ENCODE data around the gene FOXA2. TPM values are rescaled to one million over a fixed set of nuclear protein-coding genes. Genes with fewer than 3 reads are reported as not detected.
A peak's percentile ranks its signal among the peaks of the same experiment; 100 is the strongest.

The FOXA2 gene
- total and polyA plus RNA-seq, 2 of the 13 experiments (the other 11 are each of a cell fraction or from before 2014, with no cell fraction given): 8.8 to 12.2 TPM

DNA sequence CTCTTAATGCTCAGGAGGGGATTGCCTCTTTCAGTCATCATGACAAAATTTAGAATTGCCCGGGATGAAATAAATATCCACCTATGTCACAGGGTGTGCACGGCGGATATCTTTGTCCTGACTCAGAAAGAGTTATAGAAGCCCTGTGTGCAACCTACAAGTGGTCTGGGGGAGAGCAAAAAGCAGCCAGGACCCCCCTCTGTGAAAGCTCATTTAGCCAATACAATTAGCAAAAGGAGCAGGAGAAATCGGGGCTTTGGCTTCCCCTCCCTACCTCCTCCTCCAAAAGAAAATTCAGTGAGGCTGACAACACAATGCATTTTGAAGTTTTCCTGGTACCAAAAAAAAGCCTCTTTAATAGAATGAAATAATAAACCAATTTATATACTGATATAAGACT, 21.8 kb downstream of the FOXA2 start:
- peak overlapping the region; percentile 9 for H3K27ac ChIP-seq (ENCODE audit: extremely low read length, insufficient read depth, low read length)
- in situ Hi-C loops (cut with HindIII; ENCODE audit: extremely low pct_ligation_motif_present, low pct_unique_long_range_greater_than_20kb): no loop called here
- no peak overlapping the region for H3K4me3 ChIP-seq (replicated peaks in 1 of 3; ENCODE audit: insufficient read depth in 1 of 3, low read depth in 2 of 3, low read length in 3 of 3)
- H2AFZ ChIP-seq (ENCODE audit: low read length): no peak overlapping the region
- CTCF ChIA-PET (ENCODE audit: low intra/inter-chr PET ratio, low total read pairs): no interaction called here
- 0 out of 2 replicates have a peak, but pooled peaks have one; percentile 5 for TF ChIP-seq TOPORS (CRISPR knock-in tag; IDR thresholded peaks at IDR 0.05)
- TF ChIP-seq, protein P1, sequence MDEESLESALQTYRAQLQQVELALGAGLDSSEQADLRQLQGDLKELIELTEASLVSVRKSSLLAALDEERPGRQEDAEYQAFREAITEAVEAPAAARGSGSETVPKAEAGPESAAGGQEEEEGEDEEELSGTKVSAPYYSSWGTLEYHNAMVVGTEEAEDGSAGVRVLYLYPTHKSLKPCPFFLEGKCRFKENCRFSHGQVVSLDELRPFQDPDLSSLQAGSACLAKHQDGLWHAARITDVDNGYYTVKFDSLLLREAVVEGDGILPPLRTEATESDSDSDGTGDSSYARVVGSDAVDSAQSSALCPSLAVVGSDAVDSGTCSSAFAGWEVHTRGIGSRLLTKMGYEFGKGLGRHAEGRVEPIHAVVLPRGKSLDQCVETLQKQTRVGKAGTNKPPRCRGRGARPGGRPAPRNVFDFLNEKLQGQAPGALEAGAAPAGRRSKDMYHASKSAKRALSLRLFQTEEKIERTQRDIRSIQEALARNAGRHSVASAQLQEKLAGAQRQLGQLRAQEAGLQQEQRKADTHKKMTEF (CRISPR knock-in tag; IDR thresholded peaks at IDR 0.05): 0 out of 2 replicates have a peak, but pooled peaks have one; percentile 5
- no peak for TF ChIP-seq ZNF674 (CRISPR knock-in tag; IDR thresholded peaks at IDR 0.05; ENCODE audit: low read depth)
- TF ChIP-seq POGZ (CRISPR knock-in tag; IDR thresholded peaks at IDR 0.05): 0 out of 2 replicates have a peak, but pooled peaks have one; percentile 13
- H4K20me1 ChIP-seq (ENCODE audit: insufficient read depth, low read length): no peaks in the 10 kb centered on the region
- H3K9ac ChIP-seq (ENCODE audit: insufficient read depth, low read depth, low read length): no peak overlapping the region
- no peaks in the 10 kb centered on the region for H3K9me3 ChIP-seq (ENCODE audit: low read length)
- H3K36me3 ChIP-seq (replicated peaks in 1 of 2; ENCODE audit: control insufficient read depth in 1 of 2, insufficient read depth in 2 of 2, low read length in 2 of 2): peaks cover 17 to 40% of the 10 kb centered on the region in 2 experiments
- ATAC-seq: no peak
- no peaks in the 10 kb centered on the region for H3K79me2 ChIP-seq (ENCODE audit: insufficient read depth, low read length)
- no TSS peak for BruUV-seq (replicated peaks)
- H3K4me2 ChIP-seq (ENCODE audit: low read depth, low read length): no peak overlapping the region
- peaks cover 42% of the 10 kb centered on the region for H3K4me1 ChIP-seq (ENCODE audit: insufficient read depth, low read length)
- no peaks in the 10 kb centered on the region for H3K27me3 ChIP-seq (ENCODE audit: control insufficient read depth in 1 of 2, insufficient read depth in 2 of 2, low read length in 2 of 2)
- intact Hi-C loops (cut with micrococcal nuclease; ENCODE audit: unreplicated experiment): no loop called here
- POLR2A ChIA-PET: interaction anchor here (0.9 to 4.1 kb wide), 9 partner anchors 12 to 151 kb away, joined by 3 to 30 read pairs (median 18); partner anchors contain the start of gene FOXA2
- 93% methylated on average over 4 of the region's 4 CpGs for WGBS (ENCODE audit: low lambda C conversion rate)
- no peak for FAIRE-seq
- no peak for DNase-seq (ENCODE audit: low spot score)

DNA sequence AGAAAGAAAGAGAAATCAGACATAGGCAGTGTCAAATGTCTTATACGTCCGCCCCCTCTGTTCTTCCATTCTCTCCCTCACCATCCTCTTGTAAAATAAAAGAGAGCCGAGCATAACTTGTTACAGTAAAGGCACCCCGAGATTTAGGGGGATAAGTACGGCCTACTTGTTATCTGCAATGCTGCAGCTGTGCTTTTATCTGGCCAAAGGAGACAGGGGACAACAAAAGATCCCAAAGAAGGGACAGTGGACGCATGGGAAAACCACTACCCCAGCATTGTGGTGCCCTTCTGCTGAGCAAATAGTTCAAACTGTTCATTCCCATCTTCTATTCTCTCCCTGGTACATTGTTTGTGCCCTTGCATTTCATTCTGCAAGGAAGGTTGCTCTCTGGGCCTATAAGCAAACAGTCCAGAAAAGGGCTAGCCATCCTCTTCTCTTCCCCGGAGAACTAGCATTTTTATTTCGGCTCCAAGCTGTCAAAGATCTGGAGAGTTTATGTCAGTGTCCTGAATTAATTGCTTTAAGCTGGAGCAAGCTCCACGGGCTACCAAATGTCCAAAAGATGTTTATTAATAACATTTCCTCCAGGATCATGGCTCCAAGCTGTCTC, 22.3 kb downstream of the FOXA2 start:
- FAIRE-seq (no peak), DNase-seq (ENCODE audit: low spot score) (no peak), ATAC-seq (no peak)
- BruUV-seq (replicated peaks): no TSS peak
- no peak overlapping the region for H3K9ac ChIP-seq (ENCODE audit: insufficient read depth, low read depth, low read length)
- no peaks in the 10 kb centered on the region for H3K9me3 ChIP-seq (ENCODE audit: low read length)
- H4K20me1 ChIP-seq (ENCODE audit: insufficient read depth, low read length): no peaks in the 10 kb centered on the region
- in situ Hi-C loops (cut with HindIII; ENCODE audit: extremely low pct_ligation_motif_present, low pct_unique_long_range_greater_than_20kb) (no loop called here), intact Hi-C loops (cut with micrococcal nuclease; ENCODE audit: unreplicated experiment) (no loop called here)
- no peaks in the 10 kb centered on the region for H3K27me3 ChIP-seq (ENCODE audit: control insufficient read depth in 1 of 2, insufficient read depth in 2 of 2, low read length in 2 of 2)
- WGBS (ENCODE audit: low lambda C conversion rate): 92% methylated on average over 9 of the region's 9 CpGs
- peaks cover 16 to 35% of the 10 kb centered on the region in 2 experiments for H3K36me3 ChIP-seq (replicated peaks in 1 of 2; ENCODE audit: control insufficient read depth in 1 of 2, insufficient read depth in 2 of 2, low read length in 2 of 2)
- H3K4me1 ChIP-seq (ENCODE audit: insufficient read depth, low read length): peaks cover 42% of the 10 kb centered on the region
- no peak overlapping the region for H3K27ac ChIP-seq (ENCODE audit: extremely low read length, insufficient read depth, low read length)
- ChIA-PET POLR2A (interaction anchor here (1.5 to 4.1 kb wide), 8 partner anchors 13 to 132 kb away, joined by 3 to 30 read pairs (median 20); partner anchors contain the start of gene FOXA2), CTCF (ENCODE audit: low intra/inter-chr PET ratio, low total read pairs) (no interaction called here)
- H3K4me3 ChIP-seq (replicated peaks in 1 of 3; ENCODE audit: insufficient read depth in 1 of 3, low read depth in 2 of 3, low read length in 3 of 3): no peak overlapping the region
- H2AFZ ChIP-seq (ENCODE audit: low read length): no peak overlapping the region
- H3K4me2 ChIP-seq (ENCODE audit: low read depth, low read length): no peak overlapping the region
- no peaks in the 10 kb centered on the region for H3K79me2 ChIP-seq (ENCODE audit: insufficient read depth, low read length)
- TF ChIP-seq, protein P2, sequence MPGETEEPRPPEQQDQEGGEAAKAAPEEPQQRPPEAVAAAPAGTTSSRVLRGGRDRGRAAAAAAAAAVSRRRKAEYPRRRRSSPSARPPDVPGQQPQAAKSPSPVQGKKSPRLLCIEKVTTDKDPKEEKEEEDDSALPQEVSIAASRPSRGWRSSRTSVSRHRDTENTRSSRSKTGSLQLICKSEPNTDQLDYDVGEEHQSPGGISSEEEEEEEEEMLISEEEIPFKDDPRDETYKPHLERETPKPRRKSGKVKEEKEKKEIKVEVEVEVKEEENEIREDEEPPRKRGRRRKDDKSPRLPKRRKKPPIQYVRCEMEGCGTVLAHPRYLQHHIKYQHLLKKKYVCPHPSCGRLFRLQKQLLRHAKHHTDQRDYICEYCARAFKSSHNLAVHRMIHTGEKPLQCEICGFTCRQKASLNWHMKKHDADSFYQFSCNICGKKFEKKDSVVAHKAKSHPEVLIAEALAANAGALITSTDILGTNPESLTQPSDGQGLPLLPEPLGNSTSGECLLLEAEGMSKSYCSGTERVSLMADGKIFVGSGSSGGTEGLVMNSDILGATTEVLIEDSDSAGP (CRISPR knock-in tag; IDR thresholded peaks at IDR 0.05; ENCODE audit: borderline replicate concordance): no peak
- TF ChIP-seq ZBTB7B (CRISPR knock-in tag; IDR thresholded peaks at IDR 0.05): no peak
- TF ChIP-seq, protein P3, sequence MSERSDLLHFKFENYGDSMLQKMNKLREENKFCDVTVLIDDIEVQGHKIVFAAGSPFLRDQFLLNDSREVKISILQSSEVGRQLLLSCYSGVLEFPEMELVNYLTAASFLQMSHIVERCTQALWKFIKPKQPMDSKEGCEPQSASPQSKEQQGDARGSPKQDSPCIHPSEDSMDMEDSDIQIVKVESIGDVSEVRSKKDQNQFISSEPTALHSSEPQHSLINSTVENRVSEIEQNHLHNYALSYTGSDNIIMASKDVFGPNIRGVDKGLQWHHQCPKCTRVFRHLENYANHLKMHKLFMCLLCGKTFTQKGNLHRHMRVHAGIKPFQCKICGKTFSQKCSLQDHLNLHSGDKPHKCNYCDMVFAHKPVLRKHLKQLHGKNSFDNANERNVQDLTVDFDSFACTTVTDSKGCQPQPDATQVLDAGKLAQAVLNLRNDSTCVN (CRISPR knock-in tag; IDR thresholded peaks at IDR 0.05; ENCODE audit: borderline replicate concordance): no peak
- TF ChIP-seq ZNF235 (CRISPR knock-in tag; IDR thresholded peaks at IDR 0.05; ENCODE audit: borderline replicate concordance): no peak
- TF ChIP-seq DR1 (CRISPR knock-in tag; IDR thresholded peaks at IDR 0.05): no peak
- TF ChIP-seq, protein P4, sequence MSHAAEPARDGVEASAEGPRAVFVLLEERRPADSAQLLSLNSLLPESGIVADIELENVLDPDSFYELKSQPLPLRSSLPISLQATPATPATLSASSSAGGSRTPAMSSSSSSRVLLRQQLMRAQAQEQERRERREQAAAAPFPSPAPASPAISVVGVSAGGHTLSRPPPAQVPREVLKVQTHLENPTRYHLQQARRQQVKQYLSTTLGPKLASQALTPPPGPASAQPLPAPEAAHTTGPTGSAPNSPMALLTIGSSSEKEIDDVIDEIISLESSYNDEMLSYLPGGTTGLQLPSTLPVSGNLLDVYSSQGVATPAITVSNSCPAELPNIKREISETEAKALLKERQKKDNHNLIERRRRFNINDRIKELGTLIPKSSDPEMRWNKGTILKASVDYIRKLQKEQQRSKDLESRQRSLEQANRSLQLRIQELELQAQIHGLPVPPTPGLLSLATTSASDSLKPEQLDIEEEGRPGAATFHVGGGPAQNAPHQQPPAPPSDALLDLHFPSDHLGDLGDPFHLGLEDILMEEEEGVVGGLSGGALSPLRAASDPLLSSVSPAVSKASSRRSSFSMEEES (CRISPR knock-in tag; IDR thresholded peaks at IDR 0.05): no peak
